Breast epithelium (tissue), 4 donors: ENCODE measurements around the gene EHF. TPM values are rescaled to one million over a fixed set of nuclear protein-coding genes. Genes with fewer than 3 reads are reported as not detected.

Experiments
- DNase-seq, 2 donors: peaks; one replicate each; pipeline ENCODE4 v3.0.0-alpha.2; 2019; ENCODE audit warnings: low spot score in 2 of 2
- H3K27ac ChIP-seq, 2 donors: fragments of 200-600 bp; sonication (generic) in 1 of 2; one replicate each; pipeline ENCODE4 v1.5.1; 2016 to 2019; ENCODE audit warnings: mild to moderate bottlenecking in 1 of 2
- H3K27me3 ChIP-seq, 2 donors: fragments of 200-600 bp; sonication (generic) in 1 of 2; one replicate each; pipeline versions ENCODE4 v1.5.1 to v1.6.0; 2017 to 2019; ENCODE audit warnings: control low read depth in 1 of 2, mild to moderate bottlenecking in 1 of 2
- H3K36me3 ChIP-seq: fragments of 200-600 bp; one replicate; pipeline ENCODE4 v1.5.1; 2019
- H3K4me1 ChIP-seq, 2 donors: fragments of 200-600 bp; sonication (generic); one replicate each; pipeline ENCODE4 v1.5.1; 2016 to 2019; ENCODE audit warnings: control low read depth in 1 of 2
- H3K4me3 ChIP-seq, 3 donors: fragments of 200-600 bp; sonication (generic); 1 replicate in 2 of 3; 2 replicates in 1 of 3; pipeline ENCODE4 v1.5.1; 2016 to 2019; ENCODE audit warnings: mild to moderate bottlenecking in 3 of 3, moderate library complexity in 2 of 3
- H3K9me3 ChIP-seq, 2 donors: fragments of 200-600 bp; sonication (generic) in 1 of 2; one replicate each; pipeline ENCODE4 v1.5.1; 2016 to 2019; ENCODE audit warnings: control low read depth in 1 of 2
- POLR2A ChIP-seq: fragments of 450-650 bp; IDR thresholded peaks from one replicate; pipeline ENCODE4 v1.6.1; 2016; ENCODE audit warnings: antibody characterized with exemption, mild to moderate bottlenecking, moderate library complexity
- POLR2AphosphoS5 ChIP-seq, 3 donors: sonication (generic); formaldehyde crosslinking; IDR thresholded peaks; one replicate each; pipeline ENCODE4 v1.6.1; 2017; ENCODE audit warnings: antibody characterized with exemption in 3 of 3
- intact Hi-C: fragments of 100-400 bp; cut with DNase I; formaldehyde crosslinking; loops from one replicate; pipeline ENCODE4 v1.15.1; 2023; ENCODE audit warnings: low total_unique reads
- total RNA-seq, 3 donors: library from RNA; depleted of rRNA; stranded (reverse); fragments of >200 nt; gene quantifications; one replicate each; pipeline ENCODE4 v1.1.0, GENCODE V29; 2016
- TF ChIP-seq, protein P1 (sequence below), 3 donors: fragments of 450-650 bp; IDR thresholded peaks; one replicate each; pipeline ENCODE4 v1.5.1; 2016 to 2017; ENCODE audit warnings: antibody characterized with exemption in 3 of 3, mild to moderate bottlenecking in 3 of 3, moderate library complexity in 3 of 3

Gene EHF
- total RNA-seq, 3 donors from 2014 or later = 0.16 to 392 (median 132) TPM

GRCh38 chr11:34696862-34697261 lies 76.0 kb downstream of the EHF start:
- no peak for DNase-seq
- no peak overlapping the region for H3K27ac ChIP-seq
- H3K4me3 ChIP-seq = no peak overlapping the region
- intact Hi-C loops = no loop called here
- H3K27me3 ChIP-seq = no peaks in the 10 kb centered on the region
- no peaks in the 10 kb centered on the region for H3K9me3 ChIP-seq
- no peak for TF ChIP-seq POLR2AphosphoS5 (IDR thresholded peaks at IDR 0.05)
- TF ChIP-seq, protein P1, sequence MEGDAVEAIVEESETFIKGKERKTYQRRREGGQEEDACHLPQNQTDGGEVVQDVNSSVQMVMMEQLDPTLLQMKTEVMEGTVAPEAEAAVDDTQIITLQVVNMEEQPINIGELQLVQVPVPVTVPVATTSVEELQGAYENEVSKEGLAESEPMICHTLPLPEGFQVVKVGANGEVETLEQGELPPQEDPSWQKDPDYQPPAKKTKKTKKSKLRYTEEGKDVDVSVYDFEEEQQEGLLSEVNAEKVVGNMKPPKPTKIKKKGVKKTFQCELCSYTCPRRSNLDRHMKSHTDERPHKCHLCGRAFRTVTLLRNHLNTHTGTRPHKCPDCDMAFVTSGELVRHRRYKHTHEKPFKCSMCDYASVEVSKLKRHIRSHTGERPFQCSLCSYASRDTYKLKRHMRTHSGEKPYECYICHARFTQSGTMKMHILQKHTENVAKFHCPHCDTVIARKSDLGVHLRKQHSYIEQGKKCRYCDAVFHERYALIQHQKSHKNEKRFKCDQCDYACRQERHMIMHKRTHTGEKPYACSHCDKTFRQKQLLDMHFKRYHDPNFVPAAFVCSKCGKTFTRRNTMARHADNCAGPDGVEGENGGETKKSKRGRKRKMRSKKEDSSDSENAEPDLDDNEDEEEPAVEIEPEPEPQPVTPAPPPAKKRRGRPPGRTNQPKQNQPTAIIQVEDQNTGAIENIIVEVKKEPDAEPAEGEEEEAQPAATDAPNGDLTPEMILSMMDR (IDR thresholded peaks at IDR 0.05) = no peak
- TF ChIP-seq POLR2A = no peak
- no peaks in the 10 kb centered on the region for H3K36me3 ChIP-seq
- no peaks in the 10 kb centered on the region for H3K4me1 ChIP-seq

DNA sequence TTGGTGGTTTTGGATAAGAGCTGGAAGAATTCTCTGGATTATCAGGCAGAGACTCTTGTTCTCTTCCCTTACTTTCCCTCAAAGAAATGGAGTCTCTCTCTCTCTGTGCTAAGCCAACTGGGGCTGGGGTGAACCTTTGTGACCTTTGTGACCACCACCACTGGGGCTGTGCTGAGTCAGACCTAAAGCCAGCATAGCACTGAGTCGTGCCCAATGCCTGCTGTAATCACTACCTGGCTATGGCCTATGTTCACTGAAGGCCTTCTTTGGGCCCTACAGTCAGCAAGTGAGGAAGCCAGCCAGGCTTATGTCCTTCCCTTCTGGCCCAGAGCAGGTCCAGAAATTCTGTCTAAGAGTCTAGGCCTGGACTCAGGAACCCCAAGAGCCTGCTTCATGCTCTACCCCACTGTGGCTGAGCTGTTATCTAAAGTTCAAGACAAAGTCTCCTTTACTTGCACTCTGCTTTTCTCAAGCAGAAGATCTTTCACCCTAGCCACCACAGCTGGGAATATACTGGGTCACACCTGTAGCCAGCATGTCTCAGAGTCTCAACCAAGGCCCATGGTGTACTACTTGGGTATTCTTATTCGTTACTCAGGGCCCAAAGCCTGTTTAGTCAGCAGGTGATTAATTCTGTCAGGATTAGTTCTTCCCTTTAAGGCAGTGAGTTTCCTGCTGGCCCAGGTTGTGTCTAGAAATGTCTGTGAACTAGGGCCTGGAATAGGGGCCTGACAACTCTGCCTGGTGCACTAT lies 86.0 kb downstream of the EHF start:
- TF ChIP-seq POLR2AphosphoS5 (IDR thresholded peaks at IDR 0.05) (no peak), POLR2A (no peak)
- TF ChIP-seq, protein P1 (IDR thresholded peaks at IDR 0.05) = no peak
- no peaks in the 10 kb centered on the region for H3K36me3 ChIP-seq
- no peaks in the 10 kb centered on the region for H3K4me1 ChIP-seq
- no peak overlapping the region for H3K27ac ChIP-seq
- intact Hi-C loops = no loop called here
- H3K4me3 ChIP-seq = no peak overlapping the region
- DNase-seq = no peak
- H3K9me3 ChIP-seq = peaks cover 7 to 8% of the 10 kb centered on the region in 2 donors
- H3K27me3 ChIP-seq = no peaks in the 10 kb centered on the region

DNA sequence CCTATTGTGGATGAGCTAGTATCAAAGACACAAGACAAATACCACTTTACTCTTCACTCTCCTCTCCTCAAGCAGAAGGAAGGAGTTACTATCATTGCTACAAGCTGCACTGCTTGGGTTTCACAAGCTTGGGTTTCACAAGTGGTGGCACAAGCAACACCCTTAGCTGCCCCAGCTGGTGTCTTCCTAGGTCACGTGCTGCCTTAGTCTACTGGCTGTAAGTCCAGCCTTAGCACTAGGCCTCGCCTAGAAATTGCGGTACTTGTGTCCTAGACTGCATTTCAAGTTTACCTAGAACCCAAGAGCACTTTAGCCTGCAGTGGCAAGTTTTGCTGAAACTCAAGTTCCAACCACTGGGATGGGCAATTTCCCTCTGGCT lies 86.6 kb downstream of the EHF start:
- no peaks in the 10 kb centered on the region for H3K36me3 ChIP-seq
- no peaks in the 10 kb centered on the region for H3K4me1 ChIP-seq
- intact Hi-C loops = no loop called here
- H3K27ac ChIP-seq = no peak overlapping the region
- TF ChIP-seq POLR2A (no peak), POLR2AphosphoS5 (IDR thresholded peaks at IDR 0.05) (no peak)
- TF ChIP-seq, protein P1 (IDR thresholded peaks at IDR 0.05) = no peak
- no peak overlapping the region for H3K4me3 ChIP-seq
- H3K9me3 ChIP-seq = peaks cover 9 to 13% of the 10 kb centered on the region in 2 donors
- H3K27me3 ChIP-seq = no peaks in the 10 kb centered on the region
- DNase-seq = no peak

Other genes starting within 250 kb of the EHF start
- 100 to 1,000 TPM; 177 to 469 (median 190) TPM for gene CAT, start 182.2 kb upstream of the EHF start, total RNA-seq
- gene ELF5, start 107.3 kb upstream of the EHF start, total RNA-seq = 10 to 100 TPM in 2 of 3 donors, not detected in 1; 18.7 to 32.5 TPM